GM12878 (cell line): ENCODE results near the gene PTPN12. TPM values are rescaled to one million over a fixed set of nuclear protein-coding genes. Genes with fewer than 3 reads are reported as not detected.

Experiments
- ATAC-seq: fragments of 200-7000 bp; cut with Tn5 transposase; 3 replicates; pipeline ENCODE4 v1.9.1; 2020; ENCODE audit warnings: mild to moderate bottlenecking, moderate library complexity
- BruUV-seq: library from RNA; stranded (reverse); fragments of 400-500 nt; replicated peaks from 2 replicates; lab custom pipeline; 2021; lab: Mats Ljungman, UMichigan
- CTCF ChIA-PET: fragments of 300-600 bp; sonication (Branson Sonifier 250); formaldehyde crosslinking; extraction: SDS; loops from one replicate; lab custom pipeline; 2021; ENCODE audit warnings: inconsistent platforms; lab: Yijun Ruan, JAX
- POLR2A ChIA-PET: fragments of 350-600 bp; formaldehyde crosslinking; extraction: SDS; loops from one replicate; lab custom pipeline; 2021; ENCODE audit warnings: inconsistent platforms; lab: Charles Lee
- RAD21 ChIA-PET: fragments of 300-600 bp; sonication (Branson Sonifier 250); formaldehyde crosslinking; loops from one replicate; lab custom pipeline; 2023; ENCODE audit warnings: antibody characterized with exemption; ENCODE audit not compliant: unreplicated experiment; lab: Charles Lee
- SMC1A ChIA-PET: fragments of 300-600 bp; sonication (Branson Sonifier 250); formaldehyde crosslinking; loops from one replicate; lab custom pipeline; 2023; ENCODE audit not compliant: unreplicated experiment, uncharacterized antibody; lab: Charles Lee
- DNase-seq: peaks from one replicate; pipeline ENCODE4 v3.0.0-alpha.2; 2011; ENCODE audit warnings: low read depth, low spot score
- FAIRE-seq: peaks from 3 replicates; lab custom pipeline; 2011; peaks lifted over from hg19 to GRCh38; lab: Jason Lieb, UNC
- H2AFZ ChIP-seq: 2 replicates; pipeline ENCODE4 v1.6.0; 2011; ENCODE audit warnings: low read depth, low read length, control low read depth; ENCODE audit not compliant: control insufficient read depth
- H3K27ac ChIP-seq: 2 replicates; pipeline ENCODE4 v1.5.1; 2011; ENCODE audit warnings: control low read depth; ENCODE audit not compliant: control insufficient read depth, insufficient read depth
- H3K27me3 ChIP-seq, 2 experiments: replicated peaks in 1 of 2; 2 replicates each; pipeline versions ENCODE4 v1.6.0 to v1.6.1; 2011; ENCODE audit warnings: low read length in 1 of 2; ENCODE audit not compliant: control insufficient read depth in 2 of 2, insufficient read depth in 2 of 2
- H3K36me3 ChIP-seq, 2 experiments: 2 replicates each; pipeline ENCODE4 v1.5.1; 2011; ENCODE audit warnings: low read length in 1 of 2; ENCODE audit not compliant: control insufficient read depth in 2 of 2, insufficient read depth in 2 of 2
- H3K4me1 ChIP-seq: 2 replicates; pipeline ENCODE4 v1.6.1; 2011; ENCODE audit warnings: mild to moderate bottlenecking, low read length, moderate library complexity, mixed read lengths; ENCODE audit not compliant: control insufficient read depth, insufficient read depth
- H3K4me2 ChIP-seq: 2 replicates; pipeline ENCODE4 v1.6.0; 2011; ENCODE audit warnings: control low read depth; ENCODE audit not compliant: control insufficient read depth, insufficient read depth
- H3K4me3 ChIP-seq: fragments of 200-600 bp; sonication (generic); 2 replicates; pipeline ENCODE4 v1.5.1; 2016
- H3K79me2 ChIP-seq: 2 replicates; pipeline ENCODE4 v1.6.0; 2011; ENCODE audit warnings: low read length; ENCODE audit not compliant: control insufficient read depth, insufficient read depth
- H3K9ac ChIP-seq: 2 replicates; pipeline ENCODE4 v1.8.0; 2011; ENCODE audit warnings: low read length, control low read depth, mixed read lengths; ENCODE audit not compliant: control insufficient read depth, insufficient read depth
- H3K9me3 ChIP-seq: replicated peaks from 3 replicates; pipeline ENCODE4 v1.5.1; 2011; ENCODE audit warnings: mild to moderate bottlenecking, low read length; ENCODE audit not compliant: control insufficient read depth, insufficient read depth
- H4K20me1 ChIP-seq: 2 replicates; pipeline ENCODE4 v1.6.0; 2011; ENCODE audit not compliant: control insufficient read depth, insufficient read depth
- ATF3 ChIP-seq: IDR thresholded peaks from 2 replicates; pipeline ENCODE4 v1.6.1; 2011; ENCODE audit warnings: low read depth, mild to moderate bottlenecking, low read length, moderate library complexity, borderline replicate concordance; ENCODE audit errors: extremely low read depth
- E2F8 ChIP-seq: fragments of 450-650 bp; IDR thresholded peaks from 2 replicates; pipeline ENCODE4 v1.6.1; 2018; ENCODE audit warnings: mild to moderate bottlenecking, low read depth, moderate library complexity; ENCODE audit not compliant: partially characterized antibody
- HDGF ChIP-seq: fragments of 450-650 bp; IDR thresholded peaks from 2 replicates; pipeline ENCODE4 v1.6.1; 2016; ENCODE audit warnings: antibody characterized with exemption
- RAD21 ChIP-seq: IDR thresholded peaks from 2 replicates; pipeline ENCODE4 v1.6.1; 2011; ENCODE audit warnings: mild to moderate bottlenecking, low read depth, low read length, moderate library complexity; ENCODE audit not compliant: insufficient read depth
- RBBP5 ChIP-seq: fragments of 200-600 bp; sonication (generic); conservative IDR thresholded peaks from 2 replicates; pipeline ENCODE4 v1.6.1; 2016
- RUNX3 ChIP-seq: IDR thresholded peaks from 2 replicates; pipeline ENCODE4 v1.6.1; 2012; ENCODE audit warnings: low read length, inconsistent platforms
- SIN3A ChIP-seq: IDR thresholded peaks from 2 replicates; pipeline ENCODE4 v1.6.1; 2012; ENCODE audit warnings: low read depth, low read length, improper control_type of control experiment
- ZBED1 ChIP-seq: IDR thresholded peaks from 2 replicates; pipeline ENCODE4 v1.6.1; 2016; ENCODE audit warnings: borderline replicate concordance
- ZNF207 ChIP-seq: fragments of 450-650 bp; IDR thresholded peaks from 2 replicates; pipeline ENCODE4 v1.6.1; 2014; ENCODE audit warnings: antibody characterized with exemption, mild to moderate bottlenecking, borderline replicate concordance
- WGBS: methylation state at CpG from one replicate; pipeline ENCODE4 v1.1.6; 2016; ENCODE audit warnings: low lambda C conversion rate; ENCODE audit not compliant: insufficient replicate concordance, insufficient coverage; ENCODE audit errors: missing lambda C conversion rate; 5-methylcytosine and 5-hydroxymethylcytosine counted together
- in situ Hi-C: fragments of 300-500 bp; cut with MboI; formaldehyde crosslinking; loops from 9 replicates; pipeline ENCODE4 v1.14.3; 2018; ENCODE audit warnings: mixed read lengths
- intact Hi-C: fragments of 100-400 bp; cut with micrococcal nuclease; formaldehyde crosslinking; loops from one replicate; pipeline ENCODE4 v1.14.2; 2022; ENCODE audit not compliant: unreplicated experiment
- polyA plus RNA-seq, 11 experiments: library from polyadenylated mRNA; depleted of rRNA in 4 of 11; unstranded in 6 of 11; stranded (reverse) in 5 of 11; fragments of >200 nt; fragmentation: Nextera tagmentation in 4 of 11; fragmentation: Illumina TruSeq in 1 of 11; extraction: Ambion mirVana in 4 of 11; extraction: Trizol in 1 of 11; gene quantifications; 1 replicate in 1 of 11; 2 replicates in 10 of 11; pipeline versions ENCODE4 v1.2.1 to v1.2.3, GENCODE V29; 2011 to 2016; ENCODE audit warnings: inconsistent platforms in 2 of 11, missing spikeins in 2 of 11, low read depth in 1 of 11
- total RNA-seq, 4 experiments: library from RNA; depleted of rRNA in 3 of 4; stranded (reverse); fragments of >200 nt in 3 of 4; fragmentation: Illumina TruSeq in 1 of 4; extraction: Trizol in 1 of 4; gene quantifications; 2 replicates each; pipeline versions ENCODE4 v1.2.1 to v1.2.3, GENCODE V29; 2013 to 2021

The PTPN12 gene
- total and polyA plus RNA-seq, 10 of the 15 experiments (the other 5 are each of a cell fraction or from before 2014, with no cell fraction given): 6.6 to 52.9 (median 17.4) TPM

- no peak for TF ChIP-seq E2F8
- TF ChIP-seq ZBED1: no peak
These were observed at the start of gene PTPN12 (continued) for GRCh38 chr7:77537136-77537777.

- Histone ChIP-seq H3K9me3 (no peaks in the 10 kb centered on the region; the same call in 2 of the 3 replicates), H3K4me3 (no peak overlapping the region), H3K4me2 (no peak overlapping the region), H3K4me1 (no peaks in the 10 kb centered on the region), H2AFZ (no peak overlapping the region), H3K9ac (no peak overlapping the region), H3K79me2 (no peaks in the 10 kb centered on the region), H4K20me1 (no peaks in the 10 kb centered on the region), H3K27me3 (no peaks in the 10 kb centered on the region)
- 100% methylated on average over 1 of the region's 1 CpG for WGBS
- POLR2A ChIA-PET: interaction anchor here (0.6 kb wide), 1 partner anchor 22 kb away, joined by 4 read pairs; no protein-coding TSS in a partner anchor
- intact Hi-C loops: no loop called here
- BruUV-seq: no TSS peak
- RAD21 ChIA-PET: no interaction called here
- ATAC-seq (no peak), DNase-seq (no peak), FAIRE-seq (no peak)
- SMC1A ChIA-PET: no interaction called here
- CTCF ChIA-PET: interaction anchor here (1.7 kb wide), 1 partner anchor 9 kb away, joined by 5 read pairs; no protein-coding TSS in a partner anchor
- TF ChIP-seq HDGF (no peak), ATF3 (no peak), RAD21 (no peak), RBBP5 (no peak), RUNX3 (no peak), SIN3A (no peak), ZNF207 (no peak)
- TF ChIP-seq, all 136 proteins: peak for 0
- Histone ChIP-seq H3K36me3 (no peaks in the 10 kb centered on the region), H3K27ac (no peak overlapping the region)
- in situ Hi-C loops: no loop called here
These were observed 48.1 kb upstream of the PTPN12 start for GRCh38 chr7:77488986-77489385.
